Activated CD4-positive, alpha-beta T cell treated with anti-CD3 and anti-CD28 coated beads, Interleukin-2, amount 50 U/mL, for 4 hours (primary cell): ENCODE measurements around the gene MUCL3.
"Not testable (repeated sequence)": the region's sequence is repeated elsewhere in the genome, so short reads cannot be mapped to it uniquely, and the experiment has no call there.

Experiments
- DNase-seq, 2 experiments: peaks; one replicate each; pipeline ENCODE4 v3.0.0-alpha.2; 2020

Gene MUCL3

GRCh38 chr6:30988209-30988825 is 47.5 kb downstream of the MUCL3 start:
- no peak for DNase-seq

DNA sequence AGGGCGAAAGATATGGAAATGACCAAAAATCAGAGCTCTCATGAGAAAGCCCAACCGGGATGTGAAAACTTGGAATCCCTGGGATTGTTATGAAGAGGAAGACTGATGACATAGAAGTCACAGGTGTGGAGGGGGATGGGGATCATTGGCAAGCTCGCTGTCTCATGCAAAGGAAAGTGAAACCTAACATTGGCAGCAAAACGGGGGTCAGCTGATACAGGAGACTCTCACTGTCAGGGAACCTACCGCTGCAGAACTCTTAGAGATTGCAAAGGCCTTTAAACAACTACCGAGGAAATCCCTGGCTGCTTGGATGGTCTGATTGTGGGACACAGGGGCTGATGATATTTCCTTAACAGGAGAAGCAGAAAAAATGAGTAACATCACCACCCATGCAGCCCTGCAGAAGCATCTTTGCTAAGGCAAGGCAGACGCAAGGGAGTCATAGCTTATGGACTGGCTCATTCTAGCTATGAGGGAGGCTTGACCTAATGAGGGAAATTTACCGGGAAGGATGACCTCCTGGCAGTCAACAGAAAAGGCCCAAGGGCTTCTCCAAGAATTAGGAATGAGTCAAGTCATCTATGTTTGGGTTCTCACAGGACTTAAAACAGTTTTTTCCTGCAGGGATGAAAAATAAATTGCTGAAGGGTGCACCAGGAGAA is 49.8 kb downstream of the MUCL3 start:
- peak; percentile 6 to 20 for DNase-seq

DNA sequence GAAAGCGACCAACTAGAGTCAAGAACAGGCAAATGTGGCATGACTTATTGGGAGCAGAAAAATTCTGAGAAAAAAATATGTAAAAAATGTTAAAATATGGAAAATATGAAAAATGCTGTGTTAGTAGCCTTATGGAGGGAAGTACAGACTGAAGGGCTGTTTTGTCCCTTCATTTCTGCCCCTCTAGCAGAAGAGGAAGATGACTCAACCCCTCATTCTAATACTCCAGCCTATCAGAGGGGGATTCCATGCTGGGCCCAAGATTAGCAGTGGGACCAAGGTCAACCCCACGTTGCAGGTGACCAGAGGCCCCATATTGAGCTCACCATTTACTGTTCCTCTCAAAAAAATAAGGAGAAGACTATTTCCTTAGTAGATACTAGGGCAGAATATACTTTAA is 51.1 kb downstream of the MUCL3 start:
- no peak for DNase-seq

DNA sequence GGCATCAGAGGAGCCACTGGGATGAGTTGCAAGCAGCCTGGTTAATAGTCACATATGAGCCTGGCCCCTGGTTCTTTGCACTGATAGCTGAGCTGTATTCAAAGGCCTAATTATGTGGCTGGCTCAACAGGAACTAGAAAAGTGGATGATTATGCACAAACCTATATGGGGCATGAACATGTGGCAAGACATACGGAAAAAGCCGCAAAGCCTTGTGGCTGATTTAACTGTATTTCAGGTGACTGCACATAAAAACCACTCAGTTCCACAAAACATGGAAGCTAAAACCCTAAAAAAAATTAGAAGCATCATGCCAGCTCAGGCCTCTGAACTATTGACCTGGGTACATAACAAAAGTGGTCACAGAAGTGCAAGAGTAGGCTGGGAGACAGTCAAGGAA is 56.5 kb downstream of the MUCL3 start:
- no peak for DNase-seq

- no peak for DNase-seq
These were observed 58.0 kb downstream of the MUCL3 start for GRCh38 chr6:30998785-30999184.

DNA sequence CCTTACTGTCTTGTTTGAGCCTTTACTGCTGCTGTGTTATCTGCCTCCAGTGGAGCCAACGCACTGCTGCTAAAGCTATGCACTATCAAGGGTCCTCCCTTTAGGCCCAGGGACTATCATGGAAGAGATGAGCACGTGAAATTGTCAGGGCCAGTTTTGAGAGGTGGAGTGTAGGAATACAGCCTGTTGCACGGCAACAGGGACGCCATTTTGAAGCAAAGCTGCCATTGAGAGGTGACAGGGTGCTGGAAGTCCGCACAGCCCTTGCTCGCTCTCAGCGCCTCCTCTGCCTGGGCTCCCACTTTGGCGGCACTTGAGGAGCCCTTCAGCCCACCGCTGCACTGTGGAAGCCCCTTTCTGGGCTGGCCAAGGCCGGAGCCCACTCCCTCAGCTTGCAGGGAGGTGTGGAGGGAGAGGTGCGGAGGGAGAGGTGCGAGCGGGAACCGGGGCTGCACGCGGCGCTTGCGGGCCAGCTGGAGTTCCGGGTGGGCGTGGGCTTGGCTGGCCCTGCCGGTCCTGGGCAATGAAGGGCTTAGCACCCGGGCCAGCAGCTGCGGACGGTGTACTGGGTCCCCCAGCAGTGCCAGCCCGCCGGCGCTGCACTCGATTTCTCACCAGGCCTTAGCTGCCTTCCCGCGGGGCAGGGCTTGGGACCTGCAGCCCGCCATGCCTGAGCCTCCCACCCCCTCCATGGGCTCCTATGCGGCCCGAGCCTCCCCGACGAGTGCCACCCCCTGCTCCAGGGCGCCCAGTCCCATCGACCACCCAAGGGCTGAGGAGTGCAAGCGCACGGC is 59.5 kb downstream of the MUCL3 start:
- not testable (repeated sequence) for DNase-seq

- DNase-seq, result no peak
These were observed 60.6 kb downstream of the MUCL3 start for GRCh38 chr6:31001281-31001888.

DNA sequence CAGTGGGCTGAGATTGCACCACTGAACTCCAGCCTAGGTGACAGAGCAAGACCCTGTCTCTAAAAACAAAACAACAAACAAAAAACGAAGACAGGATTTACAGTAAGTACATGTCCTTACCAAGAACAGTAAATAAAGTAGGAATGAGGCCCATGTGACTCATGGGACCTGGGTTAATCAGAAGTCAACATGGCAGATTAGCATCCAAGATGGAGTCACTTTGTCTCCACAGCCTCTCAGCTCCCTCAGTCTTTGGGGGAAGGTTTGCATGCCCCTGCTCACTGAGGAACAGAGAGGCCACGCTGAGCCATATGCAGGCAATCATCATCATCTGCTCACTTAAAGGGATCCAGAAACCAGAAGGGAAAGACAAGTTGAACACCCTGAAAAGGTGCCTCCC is 61.7 kb downstream of the MUCL3 start:
- DNase-seq, result no peak
